GM19467 (cell line): ENCODE results near the gene BRICD5.

Experiments
- ATAC-seq: cut with Tn5 transposase; IDR thresholded peaks from one replicate; pipeline ENCODE4 v1.9.1; 2021; ENCODE audit warnings: mild to moderate bottlenecking, moderate library complexity; ENCODE audit not compliant: unreplicated experiment

The BRICD5 gene

GRCh38 chr16:2199621-2200139, 11.0 kb downstream of the BRICD5 start:
- ATAC-seq: no peak

GRCh38 chr16:2199095-2199494, 11.6 kb downstream of the BRICD5 start:
- no peak for ATAC-seq

- ATAC-seq: no peak
These were observed 12.4 kb downstream of the BRICD5 start for GRCh38 chr16:2198283-2198682.

GRCh38 chr16:2197765-2198164, 12.9 kb downstream of the BRICD5 start:
- ATAC-seq: no peak

- no peak for ATAC-seq
These were observed 13.6 kb downstream of the BRICD5 start for GRCh38 chr16:2196981-2197511.

GRCh38 chr16:2196162-2196980, 14.3 kb downstream of the BRICD5 start, which contains the start of gene CASKIN1:
CASKIN1 (minus strand) TSS chr16:2196605; CDS start chr16:2196432, 173 bp downstream.
- no peak for ATAC-seq

GRCh38 chr16:2195322-2196161, 15.1 kb downstream of the BRICD5 start:
- ATAC-seq: no peak

- ATAC-seq: no peak
These were observed 15.8 kb downstream of the BRICD5 start for GRCh38 chr16:2194852-2195321.

- ATAC-seq: no peak
These were observed 16.4 kb downstream of the BRICD5 start for GRCh38 chr16:2194166-2194834.

- no peak for ATAC-seq
These were observed 19.3 kb downstream of the BRICD5 start for GRCh38 chr16:2191446-2191706.

- ATAC-seq: no peak
These were observed 19.8 kb downstream of the BRICD5 start for GRCh38 chr16:2190659-2191445.

- no peak for ATAC-seq
These were observed 20.5 kb downstream of the BRICD5 start for GRCh38 chr16:2190002-2190658.

- no peak for ATAC-seq
These were observed 21.3 kb downstream of the BRICD5 start for GRCh38 chr16:2189252-2189893.

- ATAC-seq: no peak
These were observed 22.3 kb downstream of the BRICD5 start for GRCh38 chr16:2188395-2188794.

GRCh38 chr16:2187212-2187611, 23.5 kb downstream of the BRICD5 start:
- ATAC-seq: no peak

- ATAC-seq: no peak
These were observed 24.2 kb downstream of the BRICD5 start for GRCh38 chr16:2186505-2186904.

GRCh38 chr16:2186064-2186463, 24.6 kb downstream of the BRICD5 start:
- ATAC-seq: no peak

- ATAC-seq: no peak
These were observed 25.7 kb downstream of the BRICD5 start for GRCh38 chr16:2184962-2185361.

- ATAC-seq: no peak
These were observed 26.3 kb downstream of the BRICD5 start for GRCh38 chr16:2184346-2184745.
